Measurements from ENCODE around the gene EIPR1.

The EIPR1 gene

GRCh38 chr2:3248754-3249475 lies 128.7 kb downstream of the EIPR1 start:
- no peak overlapping the region for H3K4me3 ChIP-seq (ENCODE audit: insufficient read depth, low read length, poor library complexity, severe bottlenecking)
- no peak overlapping the region for H2AFZ ChIP-seq (ENCODE audit: low read depth, low read length, severe bottlenecking)
- H3K9ac ChIP-seq (ENCODE audit: low read length): no peak overlapping the region
- H3F3A ChIP-seq (ENCODE audit: insufficient read depth): no peaks in the 10 kb centered on the region
- no peak overlapping the region for H3K4me2 ChIP-seq (ENCODE audit: low read depth, low read length, poor library complexity, severe bottlenecking)
- H3K9me2 ChIP-seq (replicated peaks; ENCODE audit: insufficient read depth, low read length): no peaks in the 10 kb centered on the region
- peaks cover 8% of the 10 kb centered on the region; the same call in 1 of the 2 replicates for H3K36me3 ChIP-seq (ENCODE audit: low read length)
- H4K20me1 ChIP-seq (ENCODE audit: low read depth, low read length): no peaks in the 10 kb centered on the region
- no peak overlapping the region for H3K27ac ChIP-seq (ENCODE audit: low read depth, low read length)
- H3K79me2 ChIP-seq (ENCODE audit: insufficient read depth, low read length): no peaks in the 10 kb centered on the region
- H3K9me3 ChIP-seq (ENCODE audit: insufficient read depth, low read length): 0 out of 2 replicates have a peak, but pooled peaks cover 3% of the 10 kb centered on the region
- no peaks in the 10 kb centered on the region for H3K27me3 ChIP-seq (ENCODE audit: low read length)
- no peak for TF ChIP-seq CTCF (IDR thresholded peaks at IDR 0.05; ENCODE audit: insufficient read depth, low read length, poor library complexity, severe bottlenecking)
- no peak for TF ChIP-seq EZH2phosphoT487 (conservative IDR thresholded peaks at IDR 0.05; ENCODE audit: low read length)

- TF ChIP-seq EZH2phosphoT487 (conservative IDR thresholded peaks at IDR 0.05; ENCODE audit: low read length): no peak
- no peak for TF ChIP-seq CTCF (IDR thresholded peaks at IDR 0.05; ENCODE audit: insufficient read depth, low read length, poor library complexity, severe bottlenecking)
- Histone ChIP-seq H3K4me3 (ENCODE audit: insufficient read depth, low read length, poor library complexity, severe bottlenecking) (no peak overlapping the region), H3K27ac (ENCODE audit: low read depth, low read length) (no peak overlapping the region), H3K9ac (ENCODE audit: low read length) (no peak overlapping the region), H3K9me2 (replicated peaks; ENCODE audit: insufficient read depth, low read length) (no peaks in the 10 kb centered on the region), H3K9me3 (ENCODE audit: insufficient read depth, low read length) (0 out of 2 replicates have a peak, but pooled peaks cover 3% of the 10 kb centered on the region), H3K79me2 (ENCODE audit: insufficient read depth, low read length) (no peaks in the 10 kb centered on the region), H3F3A (ENCODE audit: insufficient read depth) (no peaks in the 10 kb centered on the region), H3K36me3 (ENCODE audit: low read length) (peaks cover 8% of the 10 kb centered on the region; the same call in 1 of the 2 replicates), H3K4me2 (ENCODE audit: low read depth, low read length, poor library complexity, severe bottlenecking) (no peak overlapping the region), H2AFZ (ENCODE audit: low read depth, low read length, severe bottlenecking) (no peak overlapping the region), H4K20me1 (ENCODE audit: low read depth, low read length) (no peaks in the 10 kb centered on the region), H3K27me3 (ENCODE audit: low read length) (no peaks in the 10 kb centered on the region)
Observed at GRCh38 chr2:3246928-3247714, 130.5 kb downstream of the EIPR1 start.

- 0 out of 2 replicates have a peak, but pooled peaks cover 3% of the 10 kb centered on the region for H3K9me3 ChIP-seq (ENCODE audit: insufficient read depth, low read length)
- H3K36me3 ChIP-seq (ENCODE audit: low read length): peaks cover 5% of the 10 kb centered on the region; the same call in 1 of the 2 replicates
- no peak overlapping the region for H3K27ac ChIP-seq (ENCODE audit: low read depth, low read length)
Observed at GRCh38 chr2:3246406-3246805, 131.2 kb downstream of the EIPR1 start.

More at GRCh38 chr2:3246406-3246805, 131.2 kb downstream of the EIPR1 start:
- H3K79me2 ChIP-seq (ENCODE audit: insufficient read depth, low read length): no peaks in the 10 kb centered on the region
- no peak overlapping the region for H3K4me3 ChIP-seq (ENCODE audit: insufficient read depth, low read length, poor library complexity, severe bottlenecking)
- H4K20me1 ChIP-seq (ENCODE audit: low read depth, low read length): no peaks in the 10 kb centered on the region
- H3K9me2 ChIP-seq (replicated peaks; ENCODE audit: insufficient read depth, low read length): no peaks in the 10 kb centered on the region
- TF ChIP-seq CTCF (IDR thresholded peaks at IDR 0.05; ENCODE audit: insufficient read depth, low read length, poor library complexity, severe bottlenecking): no peak
- TF ChIP-seq EZH2phosphoT487 (conservative IDR thresholded peaks at IDR 0.05; ENCODE audit: low read length): no peak
- H3F3A ChIP-seq (ENCODE audit: insufficient read depth): no peaks in the 10 kb centered on the region
- no peak overlapping the region for H3K9ac ChIP-seq (ENCODE audit: low read length)
- no peak overlapping the region for H2AFZ ChIP-seq (ENCODE audit: low read depth, low read length, severe bottlenecking)
- H3K27me3 ChIP-seq (ENCODE audit: low read length): no peaks in the 10 kb centered on the region
- H3K4me2 ChIP-seq (ENCODE audit: low read depth, low read length, poor library complexity, severe bottlenecking): no peak overlapping the region
